GM23338 (cell line): Measurements from ENCODE around the gene GAGE1. TPM values are rescaled to one million over a fixed set of nuclear protein-coding genes. Genes with fewer than 3 reads are reported as not detected.

Source experiments
- ATAC-seq: fragments of 200-7000 bp; cut with Tn5 transposase; 3 replicates; pipeline ENCODE4 v1.9.1; 2020
- DNase-seq: peaks from one replicate; pipeline ENCODE4 v3.0.0-alpha.2; 2015; ENCODE audit warnings: low spot score
- H2AFZ ChIP-seq: fragments of 200-600 bp; sonication (generic); 2 replicates; pipeline ENCODE4 v1.8.0; 2016; ENCODE audit warnings: antibody characterized with exemption, mild to moderate bottlenecking, moderate library complexity
- H3F3A ChIP-seq: fragments of 200-600 bp; sonication (generic); replicated peaks from 2 replicates; pipeline ENCODE4 v1.8.0; 2017; ENCODE audit warnings: antibody characterized with exemption, mixed run types, low read depth
- H3K27ac ChIP-seq: fragments of 200-600 bp; sonication (generic); 2 replicates; pipeline ENCODE4 v1.6.1; 2016; ENCODE audit warnings: low read depth
- H3K27me3 ChIP-seq: fragments of 200-600 bp; sonication (generic); 2 replicates; pipeline ENCODE4 v1.8.0; 2016; ENCODE audit warnings: mild to moderate bottlenecking, mixed run types, moderate library complexity; ENCODE audit not compliant: insufficient read depth
- H3K36me3 ChIP-seq: fragments of 200-600 bp; sonication (generic); 2 replicates; pipeline ENCODE4 v1.8.0; 2016; ENCODE audit warnings: mild to moderate bottlenecking; ENCODE audit not compliant: insufficient read depth
- H3K4me1 ChIP-seq: fragments of 200-600 bp; sonication (generic); 2 replicates; pipeline ENCODE4 v1.8.0; 2016; ENCODE audit warnings: mild to moderate bottlenecking, moderate library complexity; ENCODE audit not compliant: insufficient read depth
- H3K4me2 ChIP-seq: fragments of 200-600 bp; sonication (generic); 2 replicates; pipeline ENCODE4 v1.7.1; 2017; ENCODE audit warnings: mixed run types
- H3K4me3 ChIP-seq: fragments of 200-600 bp; sonication (generic); 2 replicates; pipeline ENCODE4 v1.6.1; 2016; ENCODE audit warnings: mixed run types
- H3K79me2 ChIP-seq: fragments of 200-600 bp; sonication (generic); replicated peaks from 2 replicates; pipeline ENCODE4 v1.8.0; 2017; ENCODE audit warnings: mild to moderate bottlenecking; ENCODE audit not compliant: insufficient read depth
- H3K9me2 ChIP-seq: fragments of 200-600 bp; sonication (generic); 2 replicates; pipeline ENCODE4 v1.8.0; 2017; ENCODE audit not compliant: insufficient read depth
- H4K20me1 ChIP-seq: fragments of 200-600 bp; sonication (generic); replicated peaks from 2 replicates; pipeline ENCODE4 v1.8.0; 2017; ENCODE audit warnings: mild to moderate bottlenecking; ENCODE audit not compliant: insufficient read depth
- H3K27ac Mint-ChIP-seq: 2 replicates; pipeline ENCODE4 v1.8.0; 2020; ENCODE audit warnings: inconsistent platforms, mild to moderate bottlenecking, moderate library complexity, mixed read lengths
- H3K27me3 Mint-ChIP-seq: 3 replicates; pipeline ENCODE4 v1.8.0; 2022; ENCODE audit warnings: low read depth, mild to moderate bottlenecking, moderate library complexity, mixed read lengths, inconsistent platforms; ENCODE audit not compliant: insufficient read depth, poor library complexity
- H3K36me3 Mint-ChIP-seq: 3 replicates; pipeline ENCODE4 v1.8.0; 2021; ENCODE audit warnings: low read depth, mild to moderate bottlenecking, inconsistent platforms, moderate library complexity, mixed read lengths
- H3K4me1 Mint-ChIP-seq: 3 replicates; pipeline ENCODE4 v1.8.0; 2020; ENCODE audit warnings: mild to moderate bottlenecking, inconsistent platforms, mixed read lengths
- H3K4me3 Mint-ChIP-seq: 3 replicates; pipeline ENCODE4 v1.8.0; 2021; ENCODE audit warnings: moderate library complexity, mild to moderate bottlenecking, inconsistent platforms, mixed read lengths
- H3K9me3 Mint-ChIP-seq: 3 replicates; pipeline ENCODE4 v1.8.0; 2020; ENCODE audit warnings: moderate library complexity, mild to moderate bottlenecking, inconsistent platforms, mixed read lengths
- POLR2AphosphoS5 ChIP-seq: IDR thresholded peaks from 2 replicates; pipeline ENCODE4 v1.6.1; 2016; ENCODE audit warnings: antibody characterized with exemption, low read depth
- STAT1 ChIP-seq: IDR thresholded peaks from one replicate; pipeline ENCODE4 v1.6.1; 2016; ENCODE audit warnings: antibody characterized with exemption; ENCODE audit not compliant: unreplicated experiment
- ZNF114 ChIP-seq: fragments of 250-450 bp; sonication (Bioruptor Pico); IDR thresholded peaks from 2 replicates; pipeline ENCODE4 v1.5.0; 2020; ENCODE audit warnings: mild to moderate bottlenecking, moderate library complexity
- polyA plus RNA-seq: library from polyadenylated mRNA; unstranded; fragments of >200 nt; fragmentation: Nextera tagmentation; extraction: Ambion mirVana; gene quantifications from 2 replicates; pipeline ENCODE4 v1.2.1, GENCODE V29; 2016
- total RNA-seq: library from RNA; depleted of rRNA; stranded (reverse); fragments of >200 nt; shearing (Covaris generic); gene quantifications from 2 replicates; pipeline ENCODE4 v1.2.3, GENCODE V29; 2014
- TF ChIP-seq, protein P1 (sequence below): fragments of 250-450 bp; sonication (Bioruptor Pico); IDR thresholded peaks from 2 replicates; pipeline ENCODE4 v1.5.0; 2020; ENCODE audit warnings: mild to moderate bottlenecking, moderate library complexity
- TF ChIP-seq, protein P2 (sequence below): IDR thresholded peaks from 2 replicates; pipeline ENCODE4 v1.6.1; 2016; ENCODE audit warnings: antibody characterized with exemption

The GAGE1 gene
- total and polyA plus RNA-seq, 2 experiments from 2014 or later = 0.68 TPM; not detected in 1

- TF ChIP-seq, protein P1, sequence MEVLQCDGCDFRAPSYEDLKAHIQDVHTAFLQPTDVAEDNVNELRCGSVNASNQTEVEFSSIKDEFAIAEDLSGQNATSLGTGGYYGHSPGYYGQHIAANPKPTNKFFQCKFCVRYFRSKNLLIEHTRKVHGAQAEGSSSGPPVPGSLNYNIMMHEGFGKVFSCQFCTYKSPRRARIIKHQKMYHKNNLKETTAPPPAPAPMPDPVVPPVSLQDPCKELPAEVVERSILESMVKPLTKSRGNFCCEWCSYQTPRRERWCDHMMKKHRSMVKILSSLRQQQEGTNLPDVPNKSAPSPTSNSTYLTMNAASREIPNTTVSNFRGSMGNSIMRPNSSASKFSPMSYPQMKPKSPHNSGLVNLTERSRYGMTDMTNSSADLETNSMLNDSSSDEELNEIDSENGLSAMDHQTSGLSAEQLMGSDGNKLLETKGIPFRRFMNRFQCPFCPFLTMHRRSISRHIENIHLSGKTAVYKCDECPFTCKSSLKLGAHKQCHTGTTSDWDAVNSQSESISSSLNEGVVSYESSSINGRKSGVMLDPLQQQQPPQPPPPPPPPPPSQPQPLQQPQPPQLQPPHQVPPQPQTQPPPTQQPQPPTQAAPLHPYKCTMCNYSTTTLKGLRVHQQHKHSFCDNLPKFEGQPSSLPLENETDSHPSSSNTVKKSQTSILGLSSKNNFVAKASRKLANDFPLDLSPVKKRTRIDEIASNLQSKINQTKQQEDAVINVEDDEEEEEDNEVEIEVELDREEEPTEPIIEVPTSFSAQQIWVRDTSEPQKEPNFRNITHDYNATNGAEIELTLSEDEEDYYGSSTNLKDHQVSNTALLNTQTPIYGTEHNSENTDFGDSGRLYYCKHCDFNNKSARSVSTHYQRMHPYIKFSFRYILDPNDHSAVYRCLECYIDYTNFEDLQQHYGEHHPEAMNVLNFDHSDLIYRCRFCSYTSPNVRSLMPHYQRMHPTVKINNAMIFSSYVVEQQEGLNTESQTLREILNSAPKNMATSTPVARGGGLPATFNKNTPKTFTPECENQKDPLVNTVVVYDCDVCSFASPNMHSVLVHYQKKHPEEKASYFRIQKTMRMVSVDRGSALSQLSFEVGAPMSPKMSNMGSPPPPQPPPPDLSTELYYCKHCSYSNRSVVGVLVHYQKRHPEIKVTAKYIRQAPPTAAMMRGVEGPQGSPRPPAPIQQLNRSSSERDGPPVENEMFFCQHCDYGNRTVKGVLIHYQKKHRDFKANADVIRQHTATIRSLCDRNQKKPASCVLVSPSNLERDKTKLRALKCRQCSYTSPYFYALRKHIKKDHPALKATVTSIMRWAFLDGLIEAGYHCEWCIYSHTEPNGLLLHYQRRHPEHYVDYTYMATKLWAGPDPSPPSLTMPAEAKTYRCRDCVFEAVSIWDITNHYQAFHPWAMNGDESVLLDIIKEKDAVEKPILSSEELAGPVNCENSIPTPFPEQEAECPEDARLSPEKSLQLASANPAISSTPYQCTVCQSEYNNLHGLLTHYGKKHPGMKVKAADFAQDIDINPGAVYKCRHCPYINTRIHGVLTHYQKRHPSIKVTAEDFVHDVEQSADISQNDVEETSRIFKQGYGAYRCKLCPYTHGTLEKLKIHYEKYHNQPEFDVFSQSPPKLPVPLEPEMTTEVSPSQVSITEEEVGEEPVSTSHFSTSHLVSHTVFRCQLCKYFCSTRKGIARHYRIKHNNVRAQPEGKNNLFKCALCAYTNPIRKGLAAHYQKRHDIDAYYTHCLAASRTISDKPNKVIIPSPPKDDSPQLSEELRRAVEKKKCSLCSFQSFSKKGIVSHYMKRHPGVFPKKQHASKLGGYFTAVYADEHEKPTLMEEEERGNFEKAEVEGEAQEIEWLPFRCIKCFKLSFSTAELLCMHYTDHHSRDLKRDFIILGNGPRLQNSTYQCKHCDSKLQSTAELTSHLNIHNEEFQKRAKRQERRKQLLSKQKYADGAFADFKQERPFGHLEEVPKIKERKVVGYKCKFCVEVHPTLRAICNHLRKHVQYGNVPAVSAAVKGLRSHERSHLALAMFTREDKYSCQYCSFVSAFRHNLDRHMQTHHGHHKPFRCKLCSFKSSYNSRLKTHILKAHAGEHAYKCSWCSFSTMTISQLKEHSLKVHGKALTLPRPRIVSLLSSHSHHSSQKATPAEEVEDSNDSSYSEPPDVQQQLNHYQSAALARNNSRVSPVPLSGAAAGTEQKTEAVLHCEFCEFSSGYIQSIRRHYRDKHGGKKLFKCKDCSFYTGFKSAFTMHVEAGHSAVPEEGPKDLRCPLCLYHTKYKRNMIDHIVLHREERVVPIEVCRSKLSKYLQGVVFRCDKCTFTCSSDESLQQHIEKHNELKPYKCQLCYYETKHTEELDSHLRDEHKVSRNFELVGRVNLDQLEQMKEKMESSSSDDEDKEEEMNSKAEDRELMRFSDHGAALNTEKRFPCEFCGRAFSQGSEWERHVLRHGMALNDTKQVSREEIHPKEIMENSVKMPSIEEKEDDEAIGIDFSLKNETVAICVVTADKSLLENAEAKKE (CRISPR knock-in tag) = no peak
- TF ChIP-seq STAT1 = no peak
- TF ChIP-seq, protein P2, sequence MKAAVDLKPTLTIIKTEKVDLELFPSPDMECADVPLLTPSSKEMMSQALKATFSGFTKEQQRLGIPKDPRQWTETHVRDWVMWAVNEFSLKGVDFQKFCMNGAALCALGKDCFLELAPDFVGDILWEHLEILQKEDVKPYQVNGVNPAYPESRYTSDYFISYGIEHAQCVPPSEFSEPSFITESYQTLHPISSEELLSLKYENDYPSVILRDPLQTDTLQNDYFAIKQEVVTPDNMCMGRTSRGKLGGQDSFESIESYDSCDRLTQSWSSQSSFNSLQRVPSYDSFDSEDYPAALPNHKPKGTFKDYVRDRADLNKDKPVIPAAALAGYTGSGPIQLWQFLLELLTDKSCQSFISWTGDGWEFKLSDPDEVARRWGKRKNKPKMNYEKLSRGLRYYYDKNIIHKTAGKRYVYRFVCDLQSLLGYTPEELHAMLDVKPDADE = no peak
- TF ChIP-seq POLR2AphosphoS5 = no peak
Observed at GRCh38 chrX:49610718-49611310, 12.0 kb downstream of the GAGE1 start (continued).

DNA sequence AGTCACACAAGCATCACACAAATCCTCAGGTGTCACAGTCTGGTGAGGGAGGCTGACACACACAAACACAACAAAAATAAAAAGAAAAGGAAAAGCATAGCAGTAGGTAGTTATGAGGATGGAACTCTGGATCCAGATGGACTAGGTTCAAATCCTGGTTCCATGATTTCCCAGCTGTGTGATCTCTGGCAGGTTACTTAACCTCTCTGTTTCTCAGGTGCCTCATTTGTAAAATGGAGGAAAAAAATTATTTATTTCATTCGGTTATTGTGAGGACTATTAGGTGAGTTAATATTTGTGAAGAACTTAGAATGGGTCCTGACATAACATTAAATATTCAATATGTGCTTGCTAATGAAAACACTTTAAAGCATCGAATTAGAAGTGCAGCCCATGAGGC is 19.8 kb downstream of the GAGE1 start:
- Mint-ChIP-seq H3K4me1 (no peaks in the 10 kb centered on the region), H3K4me3 (no peak overlapping the region), H3K9me3 (peaks cover 4% of the 10 kb centered on the region), H3K36me3 (peaks cover 3% of the 10 kb centered on the region; the same call in 1 of the 3 replicates), H3K27me3 (no peaks in the 10 kb centered on the region), H3K27ac (no peak overlapping the region)
- Histone ChIP-seq H3K4me2 (no peak overlapping the region), H3K27ac (no peak overlapping the region), H2AFZ (no peak overlapping the region), H3K79me2 (no peaks in the 10 kb centered on the region), H3K36me3 (no peaks in the 10 kb centered on the region), H3K27me3 (no peaks in the 10 kb centered on the region), H3K9me2 (no peaks in the 10 kb centered on the region), H3F3A (no peaks in the 10 kb centered on the region), H4K20me1 (no peaks in the 10 kb centered on the region), H3K4me1 (no peaks in the 10 kb centered on the region), H3K4me3 (no peak overlapping the region)
- TF ChIP-seq ZNF114 (CRISPR knock-in tag) = no peak
- DNase-seq = no peak
- ATAC-seq = no peak
